GM12878 (cell line): ENCODE data around the gene UTP25.

Experiments used
- EZH2 ChIP-seq: IDR thresholded peaks from 2 replicates; pipeline ENCODE4 v1.6.1; 2012; ENCODE audit warnings: low read depth, mild to moderate bottlenecking, control low read depth, inconsistent platforms, low read length, borderline replicate concordance; ENCODE audit not compliant: control insufficient read depth
- SREBF2 ChIP-seq: IDR thresholded peaks from 2 replicates; pipeline ENCODE4 v1.6.1; 2012; ENCODE audit warnings: mild to moderate bottlenecking, low read length
- TF ChIP-seq, protein P1 (sequence below), 3 experiments: IDR thresholded peaks in 2 of 3; conservative IDR thresholded peaks in 1 of 3; 2 replicates each; pipeline ENCODE4 v1.5.1; 2011; ENCODE audit warnings: low read depth in 3 of 3, low read length in 3 of 3, mild to moderate bottlenecking in 3 of 3, control low read depth in 2 of 3, moderate library complexity in 2 of 3, inconsistent platforms in 1 of 3, mixed read lengths in 1 of 3; ENCODE audit not compliant: control insufficient read depth in 2 of 3, insufficient read depth in 1 of 3; ENCODE audit errors: extremely low read depth in 1 of 3

DNA sequence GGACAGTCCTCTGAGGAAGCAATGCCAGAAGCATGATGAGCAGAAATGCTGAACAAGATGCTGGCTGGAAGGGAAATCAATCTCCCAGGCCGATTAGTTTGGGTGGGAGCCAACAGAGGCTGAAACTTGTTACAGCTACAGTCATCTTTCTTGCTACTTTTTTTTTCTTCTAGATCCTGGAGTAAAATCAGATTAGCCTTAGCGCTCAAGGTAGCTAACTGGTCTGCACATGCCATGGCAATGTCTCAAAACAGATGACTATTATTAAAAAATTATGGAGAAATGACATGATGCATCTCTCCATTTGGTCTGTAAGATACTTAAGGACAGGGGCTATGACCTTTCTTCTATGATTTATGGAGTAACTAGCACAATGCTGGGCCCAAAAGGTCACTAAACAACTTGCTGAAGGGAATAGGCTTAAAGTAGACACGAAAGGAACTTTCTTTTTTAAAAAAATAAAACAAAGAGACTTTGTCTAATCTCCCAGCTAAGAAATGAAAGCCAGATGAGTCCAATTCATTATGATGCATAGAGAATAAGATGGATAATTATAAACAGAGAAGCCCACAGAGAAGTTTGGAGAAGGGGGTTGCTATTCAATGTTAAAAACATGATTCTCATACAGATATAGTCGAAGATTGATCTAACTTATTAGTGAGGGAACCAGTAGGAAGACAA lies 42.5 kb downstream of the UTP25 start:
- TF ChIP-seq, protein P1, sequence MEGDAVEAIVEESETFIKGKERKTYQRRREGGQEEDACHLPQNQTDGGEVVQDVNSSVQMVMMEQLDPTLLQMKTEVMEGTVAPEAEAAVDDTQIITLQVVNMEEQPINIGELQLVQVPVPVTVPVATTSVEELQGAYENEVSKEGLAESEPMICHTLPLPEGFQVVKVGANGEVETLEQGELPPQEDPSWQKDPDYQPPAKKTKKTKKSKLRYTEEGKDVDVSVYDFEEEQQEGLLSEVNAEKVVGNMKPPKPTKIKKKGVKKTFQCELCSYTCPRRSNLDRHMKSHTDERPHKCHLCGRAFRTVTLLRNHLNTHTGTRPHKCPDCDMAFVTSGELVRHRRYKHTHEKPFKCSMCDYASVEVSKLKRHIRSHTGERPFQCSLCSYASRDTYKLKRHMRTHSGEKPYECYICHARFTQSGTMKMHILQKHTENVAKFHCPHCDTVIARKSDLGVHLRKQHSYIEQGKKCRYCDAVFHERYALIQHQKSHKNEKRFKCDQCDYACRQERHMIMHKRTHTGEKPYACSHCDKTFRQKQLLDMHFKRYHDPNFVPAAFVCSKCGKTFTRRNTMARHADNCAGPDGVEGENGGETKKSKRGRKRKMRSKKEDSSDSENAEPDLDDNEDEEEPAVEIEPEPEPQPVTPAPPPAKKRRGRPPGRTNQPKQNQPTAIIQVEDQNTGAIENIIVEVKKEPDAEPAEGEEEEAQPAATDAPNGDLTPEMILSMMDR (IDR thresholded peaks at IDR 0.05 in 2 of 3, conservative IDR thresholded peaks at IDR 0.05 in 1 of 3; ENCODE audit: control insufficient read depth in 2 of 3, extremely low read depth in 1 of 3, insufficient read depth in 1 of 3, low read depth in 3 of 3, low read length in 3 of 3): no peak
- no peak for TF ChIP-seq EZH2
- TF ChIP-seq SREBF2: no peak
